ENCODE results near the gene TMX1. TPM values are rescaled to one million over a fixed set of nuclear protein-coding genes. Genes with fewer than 3 reads are reported as not detected.
"Not testable (repeated sequence)": the region's sequence is repeated elsewhere in the genome, so short reads cannot be mapped to it uniquely, and the experiment has no call there.

TMX1 gene
- total and polyA plus RNA-seq, 4 donors = 11.6 to 22.8 (median 19.4) TPM

- Histone ChIP-seq H3K4me1 (ENCODE audit: control insufficient read depth in 4 of 4, insufficient read depth in 4 of 4, low read length in 3 of 4) (no peaks in the 10 kb centered on the region), H3K27me3 (ENCODE audit: control insufficient read depth in 4 of 4, insufficient read depth in 4 of 4, low read length in 3 of 4) (no peaks in the 10 kb centered on the region), H3K36me3 (ENCODE audit: control insufficient read depth in 4 of 4, insufficient read depth in 3 of 4, low read depth in 1 of 4, low read length in 3 of 4) (no peaks in the 10 kb centered on the region), H3K9ac (ENCODE audit: low read depth in 1 of 2, low read length in 2 of 2) (no peak overlapping the region), H3K4me3 (ENCODE audit: low read depth in 1 of 3, low read length in 3 of 3) (no peak overlapping the region), H3K27ac (ENCODE audit: low read depth in 1 of 2, low read length in 2 of 2) (no peak overlapping the region), H3K9me3 (ENCODE audit: control insufficient read depth in 4 of 4, low read length in 3 of 4) (no peaks in the 10 kb centered on the region)
- DNase-seq (ENCODE audit: low spot score) = no peak
- no peak for TF ChIP-seq JUND (IDR thresholded peaks at IDR 0.05)
- TF ChIP-seq, protein P1, sequence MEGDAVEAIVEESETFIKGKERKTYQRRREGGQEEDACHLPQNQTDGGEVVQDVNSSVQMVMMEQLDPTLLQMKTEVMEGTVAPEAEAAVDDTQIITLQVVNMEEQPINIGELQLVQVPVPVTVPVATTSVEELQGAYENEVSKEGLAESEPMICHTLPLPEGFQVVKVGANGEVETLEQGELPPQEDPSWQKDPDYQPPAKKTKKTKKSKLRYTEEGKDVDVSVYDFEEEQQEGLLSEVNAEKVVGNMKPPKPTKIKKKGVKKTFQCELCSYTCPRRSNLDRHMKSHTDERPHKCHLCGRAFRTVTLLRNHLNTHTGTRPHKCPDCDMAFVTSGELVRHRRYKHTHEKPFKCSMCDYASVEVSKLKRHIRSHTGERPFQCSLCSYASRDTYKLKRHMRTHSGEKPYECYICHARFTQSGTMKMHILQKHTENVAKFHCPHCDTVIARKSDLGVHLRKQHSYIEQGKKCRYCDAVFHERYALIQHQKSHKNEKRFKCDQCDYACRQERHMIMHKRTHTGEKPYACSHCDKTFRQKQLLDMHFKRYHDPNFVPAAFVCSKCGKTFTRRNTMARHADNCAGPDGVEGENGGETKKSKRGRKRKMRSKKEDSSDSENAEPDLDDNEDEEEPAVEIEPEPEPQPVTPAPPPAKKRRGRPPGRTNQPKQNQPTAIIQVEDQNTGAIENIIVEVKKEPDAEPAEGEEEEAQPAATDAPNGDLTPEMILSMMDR (IDR thresholded peaks at IDR 0.05; ENCODE audit: low read depth, low read length, missing input control) = peak; percentile 40
- no peak for TF ChIP-seq EGR1 (IDR thresholded peaks at IDR 0.05; ENCODE audit: low read depth in 2 of 2)
- no peak for TF ChIP-seq MAX (IDR thresholded peaks at IDR 0.05)
- TF ChIP-seq GABPA (IDR thresholded peaks at IDR 0.05 in 1 of 2, conservative IDR thresholded peaks at IDR 0.05 in 1 of 2) = no peak
- TF ChIP-seq TAF1 (conservative IDR thresholded peaks at IDR 0.05) = no peak
- TF ChIP-seq YY1 (IDR thresholded peaks at IDR 0.05) = no peak
- no peak for TF ChIP-seq HNF4A (conservative IDR thresholded peaks at IDR 0.05)
- TF ChIP-seq FOXA2 (IDR thresholded peaks at IDR 0.05) = no peak
- TF ChIP-seq RAD21 (IDR thresholded peaks at IDR 0.05) = peak; percentile 71 to 74
- 61% methylated on average over 7 of the region's 7 CpGs for WGBS
Observed at GRCh38 chr14:51219473-51220448, 20.3 kb upstream of the TMX1 start.

- H3K27ac ChIP-seq (ENCODE audit: low read depth in 1 of 2, low read length in 2 of 2); H3K4me1 ChIP-seq (ENCODE audit: control insufficient read depth in 4 of 4, insufficient read depth in 4 of 4, low read length in 3 of 4); H3K9me3 ChIP-seq (ENCODE audit: control insufficient read depth in 4 of 4, low read length in 3 of 4); H3K27me3 ChIP-seq (ENCODE audit: control insufficient read depth in 4 of 4, insufficient read depth in 4 of 4, low read length in 3 of 4); H3K4me3 ChIP-seq (ENCODE audit: low read depth in 1 of 3, low read length in 3 of 3); DNase-seq (ENCODE audit: low spot score); H3K36me3 ChIP-seq (ENCODE audit: control insufficient read depth in 4 of 4, insufficient read depth in 3 of 4, low read depth in 1 of 4, low read length in 3 of 4); H3K9ac ChIP-seq (ENCODE audit: low read depth in 1 of 2, low read length in 2 of 2): not testable (repeated sequence)
- TF ChIP-seq SP1 (IDR thresholded peaks at IDR 0.05) (peak; percentile 56), RXRA (IDR thresholded peaks at IDR 0.05) (peak; percentile 35 to 49), HNF4A (conservative IDR thresholded peaks at IDR 0.05) (peak; percentile 70 to 77)
- 94% methylated on average over 1 of the region's 1 CpG for WGBS
Observed at GRCh38 chr14:51223463-51223862, 16.6 kb upstream of the TMX1 start.

GRCh38 chr14:51224551-51224950 is 15.5 kb upstream of the TMX1 start:
- no peaks in the 10 kb centered on the region for H3K9me3 ChIP-seq (ENCODE audit: control insufficient read depth in 4 of 4, low read length in 3 of 4)
- H3K27ac ChIP-seq (ENCODE audit: low read depth in 1 of 2, low read length in 2 of 2) = no peak overlapping the region
- no peak overlapping the region for H3K9ac ChIP-seq (ENCODE audit: low read depth in 1 of 2, low read length in 2 of 2)
- DNase-seq (ENCODE audit: low spot score) = no peak
- H3K4me3 ChIP-seq (ENCODE audit: low read depth in 1 of 3, low read length in 3 of 3) = no peak overlapping the region
- no peaks in the 10 kb centered on the region for H3K4me1 ChIP-seq (ENCODE audit: control insufficient read depth in 4 of 4, insufficient read depth in 4 of 4, low read length in 3 of 4)
- WGBS = 99% methylated on average over 1 of the region's 1 CpG
- no peaks in the 10 kb centered on the region for H3K36me3 ChIP-seq (ENCODE audit: control insufficient read depth in 4 of 4, insufficient read depth in 3 of 4, low read depth in 1 of 4, low read length in 3 of 4)
- no peaks in the 10 kb centered on the region for H3K27me3 ChIP-seq (ENCODE audit: control insufficient read depth in 4 of 4, insufficient read depth in 4 of 4, low read length in 3 of 4)
- TF ChIP-seq YY1 (IDR thresholded peaks at IDR 0.05) (no peak), FOXA2 (IDR thresholded peaks at IDR 0.05) (no peak), MAX (IDR thresholded peaks at IDR 0.05) (no peak), RXRA (IDR thresholded peaks at IDR 0.05) (no peak), FOXA1 (IDR thresholded peaks at IDR 0.05) (no peak), SP1 (IDR thresholded peaks at IDR 0.05) (no peak), EGR1 (IDR thresholded peaks at IDR 0.05; ENCODE audit: low read depth in 2 of 2) (no peak), JUND (IDR thresholded peaks at IDR 0.05) (no peak), GABPA (IDR thresholded peaks at IDR 0.05 in 1 of 2, conservative IDR thresholded peaks at IDR 0.05 in 1 of 2) (no peak), TAF1 (conservative IDR thresholded peaks at IDR 0.05) (no peak), HNF4A (conservative IDR thresholded peaks at IDR 0.05) (no peak)
- TF ChIP-seq, protein P2, sequence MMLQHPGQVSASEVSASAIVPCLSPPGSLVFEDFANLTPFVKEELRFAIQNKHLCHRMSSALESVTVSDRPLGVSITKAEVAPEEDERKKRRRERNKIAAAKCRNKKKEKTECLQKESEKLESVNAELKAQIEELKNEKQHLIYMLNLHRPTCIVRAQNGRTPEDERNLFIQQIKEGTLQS (IDR thresholded peaks at IDR 0.05) = no peak
- TF ChIP-seq, protein P3, sequence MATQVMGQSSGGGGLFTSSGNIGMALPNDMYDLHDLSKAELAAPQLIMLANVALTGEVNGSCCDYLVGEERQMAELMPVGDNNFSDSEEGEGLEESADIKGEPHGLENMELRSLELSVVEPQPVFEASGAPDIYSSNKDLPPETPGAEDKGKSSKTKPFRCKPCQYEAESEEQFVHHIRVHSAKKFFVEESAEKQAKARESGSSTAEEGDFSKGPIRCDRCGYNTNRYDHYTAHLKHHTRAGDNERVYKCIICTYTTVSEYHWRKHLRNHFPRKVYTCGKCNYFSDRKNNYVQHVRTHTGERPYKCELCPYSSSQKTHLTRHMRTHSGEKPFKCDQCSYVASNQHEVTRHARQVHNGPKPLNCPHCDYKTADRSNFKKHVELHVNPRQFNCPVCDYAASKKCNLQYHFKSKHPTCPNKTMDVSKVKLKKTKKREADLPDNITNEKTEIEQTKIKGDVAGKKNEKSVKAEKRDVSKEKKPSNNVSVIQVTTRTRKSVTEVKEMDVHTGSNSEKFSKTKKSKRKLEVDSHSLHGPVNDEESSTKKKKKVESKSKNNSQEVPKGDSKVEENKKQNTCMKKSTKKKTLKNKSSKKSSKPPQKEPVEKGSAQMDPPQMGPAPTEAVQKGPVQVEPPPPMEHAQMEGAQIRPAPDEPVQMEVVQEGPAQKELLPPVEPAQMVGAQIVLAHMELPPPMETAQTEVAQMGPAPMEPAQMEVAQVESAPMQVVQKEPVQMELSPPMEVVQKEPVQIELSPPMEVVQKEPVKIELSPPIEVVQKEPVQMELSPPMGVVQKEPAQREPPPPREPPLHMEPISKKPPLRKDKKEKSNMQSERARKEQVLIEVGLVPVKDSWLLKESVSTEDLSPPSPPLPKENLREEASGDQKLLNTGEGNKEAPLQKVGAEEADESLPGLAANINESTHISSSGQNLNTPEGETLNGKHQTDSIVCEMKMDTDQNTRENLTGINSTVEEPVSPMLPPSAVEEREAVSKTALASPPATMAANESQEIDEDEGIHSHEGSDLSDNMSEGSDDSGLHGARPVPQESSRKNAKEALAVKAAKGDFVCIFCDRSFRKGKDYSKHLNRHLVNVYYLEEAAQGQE (IDR thresholded peaks at IDR 0.05) = no peak
- TF ChIP-seq, protein P4, sequence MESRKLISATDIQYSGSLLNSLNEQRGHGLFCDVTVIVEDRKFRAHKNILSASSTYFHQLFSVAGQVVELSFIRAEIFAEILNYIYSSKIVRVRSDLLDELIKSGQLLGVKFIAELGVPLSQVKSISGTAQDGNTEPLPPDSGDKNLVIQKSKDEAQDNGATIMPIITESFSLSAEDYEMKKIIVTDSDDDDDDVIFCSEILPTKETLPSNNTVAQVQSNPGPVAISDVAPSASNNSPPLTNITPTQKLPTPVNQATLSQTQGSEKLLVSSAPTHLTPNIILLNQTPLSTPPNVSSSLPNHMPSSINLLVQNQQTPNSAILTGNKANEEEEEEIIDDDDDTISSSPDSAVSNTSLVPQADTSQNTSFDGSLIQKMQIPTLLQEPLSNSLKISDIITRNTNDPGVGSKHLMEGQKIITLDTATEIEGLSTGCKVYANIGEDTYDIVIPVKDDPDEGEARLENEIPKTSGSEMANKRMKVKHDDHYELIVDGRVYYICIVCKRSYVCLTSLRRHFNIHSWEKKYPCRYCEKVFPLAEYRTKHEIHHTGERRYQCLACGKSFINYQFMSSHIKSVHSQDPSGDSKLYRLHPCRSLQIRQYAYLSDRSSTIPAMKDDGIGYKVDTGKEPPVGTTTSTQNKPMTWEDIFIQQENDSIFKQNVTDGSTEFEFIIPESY (IDR thresholded peaks at IDR 0.05) = no peak

All from liver (tissue), 9 donors.